Stimulated activated CD4-positive, alpha-beta T cell treated with anti-CD3 and anti-CD28 coated beads, TNF-alpha, amount 100 ng/mL, for 48 hours (primary cell): ENCODE results near the gene LZTR1.
"Not testable (repeated sequence)": the region's sequence is repeated elsewhere in the genome, so short reads cannot be mapped to it uniquely, and the experiment has no call there.

Experiments used
- DNase-seq, 3 donors: peaks; one replicate each; pipeline ENCODE4 v3.0.0-alpha.2; 2020; ENCODE audit warnings: low read depth in 3 of 3

The LZTR1 gene

GRCh38 chr22:20996598-20997535, 14.8 kb downstream of the LZTR1 start:
- DNase-seq = no peak

DNA sequence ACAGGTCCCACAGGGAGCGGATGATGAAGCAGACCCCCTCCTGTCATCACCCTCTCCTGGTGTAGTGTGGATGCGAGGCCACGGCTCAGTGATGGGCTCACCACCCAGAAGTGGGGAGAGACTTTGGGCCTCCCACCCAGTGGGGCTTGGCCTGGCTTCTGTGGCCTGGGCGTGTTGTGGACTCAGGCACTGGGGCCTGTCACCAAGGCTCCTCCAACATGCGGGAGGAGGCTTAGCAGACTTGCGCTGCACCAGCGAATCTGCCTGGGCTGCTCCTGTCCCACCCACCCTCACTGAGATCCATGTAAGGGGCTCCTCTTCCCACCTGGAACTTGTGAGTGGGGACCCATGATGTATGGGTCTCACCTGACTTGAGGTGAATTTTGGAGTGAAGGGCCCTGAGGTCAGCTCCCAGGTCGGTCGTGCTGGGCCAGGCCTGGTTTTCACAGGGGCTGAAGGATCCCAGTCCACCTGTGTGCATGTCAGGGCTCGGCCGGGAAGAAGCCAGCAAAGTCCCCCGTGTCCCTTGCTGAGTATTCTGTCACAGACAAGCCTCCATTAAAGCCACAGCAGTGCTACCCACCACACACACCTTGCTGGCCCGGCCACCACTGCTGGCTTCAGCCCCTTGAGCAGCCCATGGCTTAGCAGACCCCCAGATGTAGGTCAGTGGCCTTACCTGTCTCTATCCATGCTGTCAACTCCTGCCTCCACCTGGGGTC, 15.6 kb downstream of the LZTR1 start:
- no peak for DNase-seq

DNA sequence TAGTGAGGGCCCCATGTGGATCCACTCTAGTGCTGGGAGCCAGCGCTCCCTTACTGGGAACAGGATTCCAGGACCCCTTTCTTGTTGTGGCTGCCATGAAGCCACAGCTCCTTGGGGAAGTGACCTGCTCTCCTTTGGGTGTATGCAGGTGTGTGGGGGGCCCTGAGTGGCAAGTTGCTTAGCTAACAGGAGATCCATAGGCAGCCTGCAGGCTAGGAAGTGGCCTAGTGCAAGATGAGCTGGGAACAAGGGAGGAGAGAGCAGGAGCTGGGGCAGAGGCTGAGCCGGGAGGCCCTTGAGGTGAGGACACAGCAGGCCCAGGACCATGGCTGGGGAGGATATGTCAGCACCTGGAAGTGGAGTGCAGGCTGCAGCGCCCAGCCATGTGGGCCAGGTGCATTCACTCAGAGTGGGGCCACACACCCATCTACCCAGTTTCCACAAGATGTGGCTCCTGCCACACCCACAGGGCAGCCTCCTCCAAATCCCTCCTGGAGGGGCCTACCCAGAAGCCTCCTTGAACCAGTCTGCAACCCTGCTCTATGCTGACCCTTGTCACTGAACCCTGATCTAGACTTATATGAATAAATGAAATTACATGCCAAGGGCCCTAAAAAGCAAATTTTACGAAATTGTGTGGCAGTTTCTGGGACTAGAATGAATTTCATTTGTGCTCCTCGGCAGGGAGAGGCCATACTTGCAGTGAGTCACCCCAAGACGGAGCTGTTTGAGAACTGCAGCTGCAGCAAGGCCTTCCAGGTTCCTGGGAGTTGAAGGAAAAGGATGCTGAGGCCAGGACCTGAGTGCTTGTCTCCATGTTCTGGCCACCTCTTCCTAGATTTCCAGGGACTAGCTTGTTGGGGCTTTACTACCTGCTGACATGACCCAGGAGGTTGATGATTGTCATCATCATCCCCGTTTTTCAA, 16.6 kb downstream of the LZTR1 start:
- DNase-seq = no peak

- no peak for DNase-seq
Measured at GRCh38 chr22:20999350-21000206, 17.5 kb downstream of the LZTR1 start.

- no peak for DNase-seq
Measured at GRCh38 chr22:21000207-21000986, 18.3 kb downstream of the LZTR1 start.

GRCh38 chr22:21000987-21001600, 19.0 kb downstream of the LZTR1 start:
- no peak for DNase-seq

DNA sequence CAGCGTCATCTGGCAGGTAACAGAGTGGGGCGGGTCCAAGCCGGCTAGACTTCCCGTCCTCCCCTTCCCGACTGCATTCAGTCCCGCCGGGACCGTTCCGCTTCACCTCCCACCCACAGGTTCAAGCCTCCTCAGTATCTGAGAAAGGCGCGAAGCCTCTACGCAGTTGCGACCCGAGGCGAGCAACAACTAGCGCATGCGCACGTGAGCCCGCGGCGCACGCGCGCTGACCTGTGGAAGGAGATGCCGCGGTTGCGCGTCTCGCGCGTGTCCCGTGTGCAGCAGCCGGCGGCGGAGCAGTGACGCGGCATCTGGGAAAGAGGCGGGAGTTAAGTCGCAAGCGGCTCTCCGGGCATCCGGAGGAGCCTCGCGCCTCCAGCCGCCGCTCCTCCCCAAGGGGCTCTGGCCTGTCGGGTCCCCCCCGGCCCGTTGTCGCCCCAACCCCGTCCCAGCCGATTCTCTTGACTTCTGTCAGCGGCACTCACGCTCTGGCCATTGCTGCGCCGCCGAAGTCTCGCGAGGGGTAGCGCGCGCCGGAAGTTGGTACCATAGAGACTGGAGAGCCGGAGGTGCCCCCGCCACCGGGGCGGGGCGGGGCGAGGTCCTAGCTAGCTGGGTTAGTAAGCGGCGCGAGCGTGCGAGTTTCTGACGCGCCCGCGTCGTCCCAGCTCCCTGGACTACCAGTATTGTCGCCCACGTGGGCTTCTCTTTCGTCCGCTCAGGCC, 19.7 kb downstream of the LZTR1 start, which contains the start of gene THAP7:
THAP7 (minus strand) TSS at position 518 of the 725 bp plus-strand sequence; CDS start at position 311, 207 bp downstream.
- DNase-seq = peak; percentile 94 to 95 (median 95)

GRCh38 chr22:21003782-21004181, 21.7 kb downstream of the LZTR1 start:
- DNase-seq = no peak

GRCh38 chr22:21009208-21009607, 27.1 kb downstream of the LZTR1 start:
- DNase-seq = not testable (repeated sequence)

GRCh38 chr22:21009638-21010425, 27.7 kb downstream of the LZTR1 start:
- DNase-seq = no peak

GRCh38 chr22:21010426-21011113, 28.5 kb downstream of the LZTR1 start:
- DNase-seq = no peak

DNA sequence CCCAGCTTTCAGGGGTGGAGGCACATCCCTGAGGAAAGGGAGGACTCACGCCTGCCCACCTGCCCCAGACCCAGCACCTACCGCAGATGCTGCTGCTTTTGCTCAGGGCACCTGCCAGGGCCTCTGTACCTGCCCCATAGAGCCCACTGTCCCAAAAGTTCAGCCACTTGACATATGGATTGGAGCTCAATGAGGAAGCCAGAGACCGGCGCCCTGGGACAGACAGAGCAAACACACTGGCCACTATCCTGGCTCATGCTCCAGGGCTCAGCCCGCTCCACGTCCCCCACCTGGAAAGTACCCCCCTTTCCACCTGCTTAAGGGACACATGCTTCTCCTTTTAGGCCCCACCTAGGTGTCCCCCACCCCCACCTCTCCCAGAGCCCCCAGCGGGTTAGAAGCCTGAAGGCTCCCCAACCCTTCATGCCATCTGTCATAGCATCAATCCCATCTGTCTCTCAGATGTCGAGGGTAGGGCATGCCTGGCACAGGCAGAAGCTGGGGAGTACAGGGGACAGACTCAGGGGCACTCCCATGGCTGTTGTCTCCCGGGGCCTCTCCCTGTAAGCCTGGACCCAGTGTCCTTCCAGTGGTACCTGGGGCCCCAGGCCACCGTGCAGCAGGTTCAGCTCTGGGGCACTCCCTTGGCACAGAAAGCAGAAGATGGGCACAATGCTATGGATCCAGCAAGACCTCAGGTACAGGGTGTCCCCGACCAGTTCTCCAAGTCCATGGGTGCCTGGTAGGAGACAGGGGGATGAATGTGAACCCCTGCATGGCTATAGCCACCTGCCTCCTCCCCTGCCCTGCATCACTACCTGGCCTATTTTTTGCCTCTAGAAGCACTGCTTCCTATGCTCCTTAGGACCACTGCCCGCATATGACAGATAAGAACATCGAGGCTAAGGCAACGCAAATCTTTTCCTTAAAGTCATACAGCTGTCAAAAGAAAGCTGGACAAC, 30.6 kb downstream of the LZTR1 start:
- DNase-seq = no peak

DNA sequence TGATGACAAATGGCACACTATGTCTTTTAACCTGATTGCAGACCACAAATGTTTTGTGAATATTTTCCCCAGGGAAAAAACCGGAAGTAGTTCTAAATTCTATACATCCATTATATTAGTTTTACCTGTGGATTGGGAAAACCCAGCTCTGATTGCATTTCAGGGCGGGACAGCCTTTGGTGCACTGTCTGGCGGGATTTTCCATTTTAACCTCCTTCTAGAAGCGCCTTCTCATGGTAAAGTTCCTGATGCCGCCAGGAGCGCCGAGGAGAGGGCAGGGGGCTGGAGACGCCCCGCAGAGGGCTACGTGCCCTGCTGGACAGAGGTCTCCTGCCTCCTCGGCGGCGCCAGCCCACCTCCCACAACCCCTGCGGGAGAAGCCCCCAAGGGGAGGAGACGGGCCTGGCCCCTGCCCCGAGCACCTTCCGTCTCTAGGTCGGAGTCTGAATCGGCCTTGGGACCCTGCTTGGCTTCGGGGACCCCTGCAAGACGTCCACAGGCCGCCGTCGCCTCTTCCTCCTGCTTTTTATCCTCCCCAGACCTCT, 31.6 kb downstream of the LZTR1 start:
- no peak for DNase-seq

DNA sequence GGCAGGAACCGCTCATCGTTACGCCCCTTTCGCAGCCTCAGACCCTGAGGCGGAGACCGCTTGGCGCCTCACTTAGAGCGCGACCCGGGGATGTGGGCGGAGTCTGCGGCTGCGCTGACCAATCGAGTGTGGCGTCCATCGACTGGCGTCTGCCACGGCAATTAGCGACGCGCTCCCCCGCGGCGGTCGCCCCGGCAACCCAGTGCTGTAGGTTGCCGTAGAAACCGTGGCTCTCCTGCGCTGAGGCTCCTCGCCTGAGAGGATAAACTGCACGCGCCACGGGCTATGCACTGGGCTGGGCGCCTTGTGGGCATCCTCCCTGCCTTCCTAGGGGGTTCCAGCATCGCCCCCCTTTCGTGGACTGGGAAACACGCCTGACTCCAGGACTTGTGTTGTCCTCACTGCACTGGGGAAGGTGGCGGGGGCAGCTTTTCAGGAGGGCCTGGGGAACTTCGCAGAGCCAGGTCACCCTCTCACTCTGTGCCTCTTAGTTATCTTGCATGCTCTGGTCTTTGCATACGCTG, 32.2 kb downstream of the LZTR1 start:
- peak; percentile 76 to 84 (median 76) for DNase-seq

DNA sequence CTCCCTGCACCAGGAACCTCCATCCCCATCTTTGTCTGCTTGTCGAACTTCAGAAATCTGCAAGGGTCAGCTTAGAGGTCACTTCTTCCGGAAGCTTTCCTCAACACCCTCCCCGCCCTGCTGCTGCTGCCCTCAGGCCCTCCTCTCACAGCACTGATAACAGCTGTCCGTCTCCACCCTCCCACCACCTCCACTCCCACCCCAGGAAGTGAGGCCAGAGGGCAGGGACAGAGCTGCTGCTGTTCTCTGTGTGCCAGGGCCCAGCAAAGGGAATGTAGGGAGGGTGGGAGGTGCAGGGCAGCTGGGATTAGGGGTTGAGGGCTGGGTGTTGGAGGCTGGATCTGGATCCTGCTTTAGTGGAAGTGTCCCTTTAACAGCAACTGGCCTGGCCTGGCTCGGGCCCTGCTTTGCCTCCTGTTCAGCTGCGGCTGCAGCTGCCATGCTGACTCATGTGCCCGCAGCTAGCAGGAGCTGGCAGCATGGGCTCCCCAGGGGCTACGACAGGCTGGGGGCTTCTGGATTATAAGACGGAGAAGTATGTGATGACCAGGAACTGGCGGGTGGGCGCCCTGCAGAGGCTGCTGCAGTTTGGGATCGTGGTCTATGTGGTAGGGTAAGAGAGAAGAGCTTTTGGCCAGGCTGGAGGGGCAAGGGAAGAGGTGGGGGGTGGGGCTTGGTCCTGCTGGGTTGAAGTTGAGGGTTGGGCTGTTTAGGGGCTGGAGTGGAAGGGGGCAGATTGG, 32.8 kb downstream of the LZTR1 start, which contains the start of gene P2RX6:
P2RX6 (plus strand) TSS at position 440 of the 740 bp plus-strand sequence; CDS start at position 450, 10 bp downstream.
- DNase-seq = no peak
